ENCODE data around the gene CSK.
"Not testable (repeated sequence)": the region's sequence is repeated elsewhere in the genome, so short reads cannot be mapped to it uniquely, and the experiment has no call there.

CSK gene

DNA sequence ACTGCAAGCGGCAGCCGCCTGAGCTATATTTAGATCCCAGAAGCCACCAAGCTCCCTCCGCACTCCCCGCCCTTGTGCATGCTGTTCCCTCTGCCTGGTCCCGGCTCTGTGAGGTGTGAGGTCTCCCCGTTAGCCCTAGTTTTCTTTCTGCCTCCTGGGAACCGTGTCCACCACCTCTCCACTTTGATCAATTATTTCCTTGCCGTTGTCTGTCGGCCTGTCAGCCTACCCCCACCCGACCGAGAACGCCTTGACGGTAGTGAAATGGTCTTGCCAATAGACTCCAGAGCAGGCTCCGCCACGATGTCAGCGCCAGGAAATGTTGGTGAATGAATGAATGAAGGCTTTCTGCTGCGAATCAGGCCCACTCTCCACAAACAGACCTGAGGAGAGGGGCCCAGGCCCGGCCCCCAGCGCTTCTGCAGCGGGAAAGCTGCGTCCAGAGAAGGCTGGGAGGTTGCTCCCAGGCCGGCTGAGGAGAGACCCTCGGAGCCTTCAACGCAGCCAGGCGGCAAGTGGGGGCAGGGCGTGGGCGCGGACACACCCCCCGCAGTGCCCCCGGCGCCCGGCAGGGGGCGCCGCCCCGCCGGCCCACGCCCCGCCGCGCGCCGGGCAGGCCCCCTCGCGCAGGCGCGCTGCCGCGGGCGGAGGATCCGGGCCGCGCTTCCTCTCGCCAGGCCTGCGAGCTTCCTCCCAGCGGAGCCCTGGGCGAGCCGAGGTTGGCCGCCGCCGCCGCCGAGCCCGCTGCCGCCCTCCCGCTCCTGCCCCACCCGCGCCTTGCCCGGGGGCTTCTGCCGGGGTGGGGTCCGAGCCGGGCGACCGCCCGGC is at the start of gene CSK:
CSK (plus strand) TSS at position 650 of the 828 bp plus-strand sequence. CDS start 16,218 bp downstream, outside the sequence.
- peak; percentile 37 for DNase-seq

- DNase-seq: no peak
Observed at GRCh38 chr15:74732846-74733245, 49.0 kb upstream of the CSK start.

DNA sequence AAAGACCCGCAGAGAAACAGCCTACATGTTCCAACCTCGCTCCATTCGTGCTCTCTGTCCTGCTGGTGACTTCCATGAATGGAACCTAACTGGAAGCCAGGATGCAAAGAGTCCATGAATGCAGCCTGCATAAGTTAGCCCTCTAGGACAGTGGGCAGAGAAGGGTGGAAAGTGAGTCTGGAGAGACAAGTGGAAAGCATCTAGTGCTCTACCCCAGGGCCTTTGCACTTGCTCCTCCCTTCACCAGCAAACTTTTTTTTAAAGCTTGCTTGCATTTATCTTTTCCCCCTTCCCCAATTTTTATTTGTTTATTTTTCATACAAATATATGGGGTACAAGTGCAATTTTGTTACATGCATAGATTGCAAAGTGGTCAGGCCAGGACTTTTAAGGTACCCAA is 48.6 kb upstream of the CSK start:
- no peak for DNase-seq

DNA sequence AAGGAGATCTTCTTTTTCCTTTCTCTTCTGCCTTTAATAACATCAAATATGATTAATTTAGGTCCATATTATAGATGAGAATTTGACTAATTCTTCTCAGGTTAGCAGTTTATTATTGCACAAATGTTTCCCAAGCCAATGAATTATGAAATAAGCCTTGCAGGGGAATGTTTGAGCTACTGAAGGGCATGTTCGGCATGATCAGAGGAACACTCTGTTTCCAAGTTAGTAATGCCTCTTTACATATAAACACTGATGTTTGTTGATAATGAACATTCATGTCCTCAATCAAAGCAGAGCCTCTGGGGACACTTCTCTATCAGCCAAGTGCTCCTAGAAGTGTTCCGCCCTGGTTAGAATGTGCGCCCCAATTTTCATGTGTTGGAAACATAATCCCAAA is 46.6 kb upstream of the CSK start:
- no peak for DNase-seq

DNA sequence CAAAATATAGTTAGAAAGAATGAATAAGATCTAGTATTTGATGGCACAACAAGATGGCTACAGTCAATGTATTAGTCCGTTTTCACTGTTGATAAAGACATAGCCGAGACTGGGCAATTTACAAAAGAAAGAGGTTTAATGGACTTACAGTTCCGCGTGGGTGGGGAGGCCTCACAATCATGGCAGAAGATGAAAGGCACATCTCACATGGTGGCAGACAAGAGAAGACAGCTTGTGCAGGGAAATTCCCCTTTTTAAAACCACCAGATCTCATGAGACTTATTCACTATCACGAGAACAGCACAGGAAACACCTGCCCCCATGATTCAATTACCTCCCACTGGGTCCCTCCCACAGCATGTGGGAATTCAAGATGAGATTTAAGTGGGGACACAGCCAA is 43.6 kb upstream of the CSK start:
- DNase-seq: not testable (repeated sequence)

GRCh38 chr15:74742422-74742821 is 39.5 kb upstream of the CSK start:
- no peak for DNase-seq

DNA sequence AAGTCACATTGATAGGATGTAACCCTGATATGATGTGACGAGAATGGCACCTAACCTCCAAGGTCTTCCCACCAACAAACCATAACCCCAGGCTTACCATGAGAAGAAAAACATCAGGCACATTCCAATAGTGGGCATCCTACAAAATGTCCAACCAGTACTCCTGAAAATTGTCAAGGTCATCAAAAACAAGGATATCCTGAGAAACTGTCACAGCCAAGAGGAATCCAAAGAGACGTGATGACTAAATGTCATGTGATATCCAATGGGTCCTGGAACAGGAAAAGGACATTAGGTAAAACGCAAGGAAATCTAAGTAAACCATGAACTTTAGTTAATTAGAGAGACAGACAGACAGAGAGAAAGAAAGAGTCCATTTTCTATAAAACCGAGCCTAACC is 35.5 kb upstream of the CSK start:
- no peak for DNase-seq

- DNase-seq: no peak
Observed at GRCh38 chr15:74748322-74748946, 33.4 kb upstream of the CSK start, which contains the start of gene CYP1A2. CYP1A2 (plus strand) TSS chr15:74748845; CDS start chr15:74749739, 894 bp downstream.

DNA sequence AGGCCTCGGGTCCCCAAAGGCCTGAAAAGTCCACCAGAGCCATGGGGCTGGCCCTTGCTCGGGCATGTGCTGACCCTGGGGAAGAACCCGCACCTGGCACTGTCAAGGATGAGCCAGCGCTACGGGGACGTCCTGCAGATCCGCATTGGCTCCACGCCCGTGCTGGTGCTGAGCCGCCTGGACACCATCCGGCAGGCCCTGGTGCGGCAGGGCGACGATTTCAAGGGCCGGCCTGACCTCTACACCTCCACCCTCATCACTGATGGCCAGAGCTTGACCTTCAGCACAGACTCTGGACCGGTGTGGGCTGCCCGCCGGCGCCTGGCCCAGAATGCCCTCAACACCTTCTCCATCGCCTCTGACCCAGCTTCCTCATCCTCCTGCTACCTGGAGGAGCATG is 32.0 kb upstream of the CSK start:
- DNase-seq: no peak

DNA sequence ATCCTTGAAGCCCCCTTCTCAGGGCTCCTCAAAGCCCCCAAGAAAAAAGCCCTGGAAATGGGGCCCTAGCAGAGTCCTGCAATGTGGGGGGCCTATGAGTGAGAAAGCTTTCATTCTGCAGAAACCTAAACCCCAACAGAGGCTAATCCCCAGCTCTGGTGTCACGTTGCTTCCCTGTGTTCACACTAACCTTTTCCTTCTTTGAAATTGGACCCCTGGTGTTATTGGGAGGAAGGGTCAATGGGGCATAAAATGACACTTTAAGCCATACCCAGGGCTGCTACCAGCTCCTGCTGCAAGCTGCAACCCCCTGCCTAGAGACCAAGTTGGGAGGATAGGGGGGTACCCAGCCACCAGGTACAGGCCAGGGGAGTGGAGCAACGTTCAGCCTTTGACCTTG is 31.1 kb upstream of the CSK start:
- DNase-seq: no peak

DNA sequence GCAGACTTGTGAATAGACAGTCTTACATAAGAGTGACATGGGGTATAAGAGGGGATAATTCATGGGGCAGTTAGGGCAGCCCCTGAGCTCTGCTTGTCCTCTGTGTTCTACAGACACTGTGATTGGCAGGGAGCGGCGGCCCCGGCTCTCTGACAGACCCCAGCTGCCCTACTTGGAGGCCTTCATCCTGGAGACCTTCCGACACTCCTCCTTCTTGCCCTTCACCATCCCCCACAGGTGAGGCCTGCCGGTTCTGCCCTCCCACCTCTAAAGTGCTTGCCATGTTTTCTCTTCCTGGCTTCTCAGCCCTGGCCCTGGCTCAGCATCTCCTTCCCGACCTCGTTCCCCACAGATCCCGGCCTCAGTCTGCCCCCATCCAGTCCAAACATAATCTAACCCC is 29.9 kb upstream of the CSK start:
- no peak for DNase-seq

DNA sequence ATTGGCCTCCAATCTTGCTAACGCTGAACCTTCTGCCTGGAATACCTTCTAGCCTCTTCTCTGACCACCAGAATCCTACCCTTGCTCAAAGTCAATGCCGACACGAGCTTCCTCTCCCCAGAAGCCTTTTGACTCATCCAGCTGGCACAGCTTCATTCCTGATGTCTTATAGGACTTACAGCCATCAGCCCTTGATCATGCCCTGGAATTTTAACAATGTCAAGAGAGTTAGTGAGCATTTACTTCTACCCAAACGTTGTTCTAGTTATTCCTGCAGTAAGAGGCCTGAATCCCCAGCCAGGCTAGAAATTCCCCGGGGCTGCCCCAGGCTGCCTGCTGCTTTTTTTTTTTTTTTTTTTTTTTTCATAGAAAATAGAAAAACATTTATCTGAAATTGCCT is 29.3 kb upstream of the CSK start:
- DNase-seq: no peak

- DNase-seq: no peak
Observed at GRCh38 chr15:74754593-74755215, 27.2 kb upstream of the CSK start.

DNA sequence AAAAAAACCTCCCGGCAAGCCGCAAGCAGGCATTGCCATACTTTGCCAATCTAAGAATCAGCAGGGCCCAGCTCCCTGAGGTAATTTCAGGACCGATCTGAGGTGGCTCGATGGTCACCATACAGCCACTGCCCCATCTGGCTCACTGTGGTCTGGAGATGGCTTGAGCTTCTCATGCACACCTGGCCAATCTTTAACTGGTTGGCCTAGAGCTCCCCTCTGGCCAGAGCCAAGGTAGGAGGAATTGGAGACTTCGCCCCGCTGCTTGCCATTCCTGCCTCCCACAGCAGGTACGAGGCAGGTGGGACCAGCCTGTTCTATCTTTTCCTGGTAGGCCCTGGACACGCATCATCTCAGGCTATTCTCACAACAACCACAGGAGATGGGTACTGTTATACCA is 23.1 kb upstream of the CSK start:
- DNase-seq: no peak

DNA sequence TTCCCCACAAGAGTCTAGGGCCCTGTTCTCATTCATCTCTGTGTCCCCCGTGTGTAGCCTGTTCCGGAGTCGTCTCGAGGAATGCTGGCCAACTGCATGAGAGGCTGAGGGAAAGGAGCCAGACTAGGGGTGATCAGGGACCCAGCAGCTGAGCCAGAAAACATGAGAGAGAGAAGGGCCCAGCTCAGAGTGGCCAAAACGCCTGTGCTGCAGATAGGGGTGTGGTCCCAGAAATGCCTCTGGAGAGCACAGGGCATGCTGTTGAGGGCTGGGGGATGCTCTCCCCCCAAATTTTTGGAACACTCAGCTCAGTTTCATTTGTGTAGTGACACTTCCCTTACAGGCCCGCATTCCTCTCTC is 19.1 kb upstream of the CSK start:
- DNase-seq: no peak

DNA sequence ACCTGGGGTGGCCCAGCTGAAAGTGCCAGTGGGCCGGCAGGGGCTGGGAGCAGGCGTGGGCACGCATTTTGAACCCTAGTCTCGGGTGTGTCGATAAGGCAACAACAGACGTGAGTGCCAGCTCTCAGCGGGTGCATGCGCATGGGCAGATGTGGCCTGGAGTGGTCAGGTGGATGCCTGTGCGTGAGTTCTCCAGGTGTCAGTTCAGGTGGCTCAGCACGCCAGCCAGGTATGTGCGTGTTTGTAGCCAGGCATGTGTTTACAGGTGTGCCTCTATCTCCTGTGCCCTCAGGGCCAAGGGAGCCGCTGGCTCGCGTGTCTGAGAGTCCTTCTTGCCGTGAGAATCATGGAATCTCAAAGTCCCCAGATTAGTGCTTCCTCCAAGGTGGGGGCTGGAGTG is 18.5 kb upstream of the CSK start:
- DNase-seq: no peak

DNA sequence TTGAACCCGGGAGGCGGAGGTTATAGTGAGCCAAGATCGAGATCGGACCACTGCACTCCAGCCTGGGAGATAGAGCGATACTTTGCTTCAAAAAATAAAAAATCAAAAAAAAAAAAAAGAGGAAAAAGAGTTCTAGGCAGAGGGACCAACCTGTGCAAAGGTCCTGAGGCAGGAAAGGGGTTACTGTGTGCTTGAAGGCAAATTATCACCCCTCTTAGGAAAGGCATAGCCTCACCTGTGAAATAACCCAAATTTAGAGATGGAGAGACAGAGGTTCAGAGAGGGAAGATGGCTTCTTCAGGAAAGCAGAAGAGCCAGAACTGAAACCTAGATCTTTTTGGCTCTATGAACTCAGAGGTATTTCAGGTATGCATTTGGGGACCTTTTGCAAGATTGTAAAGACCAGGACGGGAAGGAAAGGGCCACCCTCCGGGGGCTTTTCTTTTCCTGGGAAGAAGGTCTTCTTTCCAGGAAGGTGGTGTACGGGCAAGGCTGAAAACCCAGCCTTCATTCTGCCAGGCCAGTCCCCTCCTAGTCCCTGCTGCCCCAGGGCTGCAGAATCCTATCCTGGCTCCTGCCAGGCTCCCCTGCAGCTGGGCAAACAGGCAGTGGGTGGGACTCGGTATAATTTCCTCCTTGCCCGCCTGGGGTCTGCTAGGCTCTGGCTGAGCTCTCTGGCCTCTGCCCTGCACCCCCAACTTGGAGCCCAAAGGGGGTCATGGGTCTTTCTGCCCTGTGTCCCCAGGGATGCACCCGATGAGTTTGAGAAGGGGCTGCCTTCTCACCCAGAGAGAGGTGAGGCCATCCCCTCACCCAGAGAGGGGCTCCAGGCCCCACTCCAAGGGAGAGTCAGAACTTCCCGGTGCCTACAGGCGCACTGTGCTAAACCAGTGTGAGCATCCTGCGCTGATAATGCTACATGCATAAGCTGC is 14.4 kb upstream of the CSK start:
- DNase-seq: no peak

DNA sequence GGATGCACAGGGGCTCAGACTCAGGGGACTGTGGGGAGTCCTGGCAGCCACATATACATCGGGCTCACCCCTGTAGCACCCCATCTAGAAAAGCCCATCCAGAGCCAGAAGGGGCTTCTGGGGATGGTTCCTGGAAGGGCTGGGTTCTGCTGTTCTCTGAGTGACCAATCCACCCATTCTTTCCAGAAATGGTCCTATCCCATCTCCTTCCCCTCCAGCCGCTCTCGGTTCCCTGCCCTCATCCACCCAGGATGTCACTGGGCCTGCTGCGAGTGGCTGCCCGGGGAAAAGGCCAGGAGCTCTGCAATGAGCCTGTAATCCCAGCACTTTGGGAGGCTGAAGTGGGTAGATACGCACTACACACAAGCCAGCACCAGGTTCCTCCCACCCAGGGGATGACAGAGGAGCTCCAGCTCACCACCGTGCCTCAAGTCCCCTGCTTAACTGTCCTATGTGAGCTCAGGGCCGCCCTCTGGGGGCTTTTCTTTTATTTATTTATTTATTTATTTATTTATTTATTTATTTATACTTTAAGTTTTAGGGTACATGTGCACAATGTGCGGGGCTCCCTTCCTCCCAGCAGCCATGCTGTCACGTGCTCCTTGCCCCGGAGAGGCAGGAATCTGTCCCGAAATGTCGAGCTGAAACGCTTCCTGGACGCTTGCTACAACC is 13.6 kb upstream of the CSK start:
- no peak for DNase-seq

GRCh38 chr15:74768771-74769342 is 13.0 kb upstream of the CSK start:
- DNase-seq: peak; percentile 18

GRCh38 chr15:74769463-74770025 is 12.3 kb upstream of the CSK start:
- no peak for DNase-seq

DNA sequence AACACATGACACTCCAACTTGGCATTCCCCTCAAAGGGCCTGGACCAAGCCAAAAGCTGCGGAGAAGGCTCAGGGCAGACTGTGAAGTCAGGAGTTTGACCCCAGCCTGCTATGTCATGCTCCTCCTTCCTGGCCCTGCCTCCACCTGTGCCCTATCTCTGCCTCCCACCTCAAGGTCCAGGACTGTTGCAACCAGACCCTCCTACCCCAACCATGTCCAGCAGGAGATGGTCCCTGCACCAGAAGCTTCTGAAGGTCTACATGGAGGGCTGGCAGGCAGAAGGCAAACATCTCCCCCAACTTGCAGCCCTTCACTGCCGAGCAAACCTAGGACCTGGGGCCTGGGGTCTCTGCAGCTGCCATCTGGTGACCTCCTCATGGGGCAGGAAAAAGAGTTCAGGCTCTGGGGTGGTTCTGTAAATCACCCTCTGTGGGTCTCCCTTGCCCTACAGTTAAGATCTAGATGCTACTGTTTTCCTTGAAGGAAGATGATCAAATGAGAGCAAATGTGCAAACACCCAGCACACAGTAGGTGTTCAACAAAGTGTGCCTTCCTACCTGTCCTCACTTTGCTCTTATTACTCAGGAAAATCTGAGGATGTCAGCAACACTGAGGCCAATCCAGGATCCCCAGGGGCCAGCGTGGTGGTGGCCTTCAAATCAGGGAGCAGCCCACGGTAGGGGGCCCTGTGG is 11.5 kb upstream of the CSK start:
- no peak for DNase-seq
